GM12892 (cell line): Measurements from ENCODE around the gene LRRC1.

Experiments used
- POLR2A ChIP-seq: IDR thresholded peaks from 2 replicates; pipeline ENCODE4 v1.6.1; 2011; ENCODE audit warnings: low read depth, low read length, control low read depth
- POLR2AphosphoS5 ChIP-seq: IDR thresholded peaks from 2 replicates; pipeline ENCODE4 v1.6.1; 2011; ENCODE audit warnings: low read depth, low read length, control low read depth
- TAF1 ChIP-seq: IDR thresholded peaks from 2 replicates; pipeline ENCODE4 v1.6.1; 2011; ENCODE audit warnings: low read depth, mild to moderate bottlenecking, control low read depth, low read length, borderline replicate concordance

GRCh38 chr6:53825532-53826321 lies 30.9 kb downstream of the LRRC1 start:
- no peak for TF ChIP-seq POLR2AphosphoS5
- no peak for TF ChIP-seq POLR2A
- TF ChIP-seq TAF1, result no peak
